ELF-1 (cell line): ENCODE data around the gene CS.
"Not testable (repeated sequence)": the region's sequence is repeated elsewhere in the genome, so short reads cannot be mapped to it uniquely, and the experiment has no call there.

ENCODE experiments used
- DNase-seq: peaks from one replicate; pipeline ENCODE4 v3.0.0-alpha.2; 2016; ENCODE audit warnings: low read depth, low spot score

Gene CS

GRCh38 chr12:56299853-56300643 is at the start of gene CS:
CS (minus strand) TSS chr12:56300330; CDS start chr12:56300201, 129 bp downstream.
- DNase-seq: peak; percentile 98

GRCh38 chr12:56348776-56349175 is 48.6 kb upstream of the CS start:
- DNase-seq: no peak

- DNase-seq: not testable (repeated sequence)
Measured at GRCh38 chr12:56347255-56347654, 47.1 kb upstream of the CS start.

GRCh38 chr12:56346675-56347074 is 46.5 kb upstream of the CS start:
- peak; percentile 53 for DNase-seq

GRCh38 chr12:56342290-56342689 is 42.2 kb upstream of the CS start:
- not testable (repeated sequence) for DNase-seq

GRCh38 chr12:56341616-56342015 is 41.5 kb upstream of the CS start:
- no peak for DNase-seq

GRCh38 chr12:56339158-56339422 is 39.0 kb upstream of the CS start:
- DNase-seq: no peak

GRCh38 chr12:56338308-56339157 is 38.4 kb upstream of the CS start, which contains the start of gene IL23A:
IL23A (plus strand) TSS chr12:56338884; CDS start chr12:56339045, 161 bp downstream.
- peak; percentile 65 for DNase-seq

GRCh38 chr12:56337753-56338251 is 37.7 kb upstream of the CS start:
- DNase-seq: no peak

GRCh38 chr12:56336361-56337167 is 36.4 kb upstream of the CS start:
- DNase-seq: peak; percentile 48

GRCh38 chr12:56335527-56335926 is 35.4 kb upstream of the CS start:
- DNase-seq: not testable (repeated sequence)

GRCh38 chr12:56334490-56334793 is 34.3 kb upstream of the CS start:
- DNase-seq: no peak

- peak; percentile 98 for DNase-seq
Measured at GRCh38 chr12:56333679-56334489, 33.8 kb upstream of the CS start, which contains the start of gene PAN2. PAN2 (minus strand) TSS chr12:56334000; CDS start chr12:56333094, 906 bp downstream.

GRCh38 chr12:56333197-56333678 is 33.1 kb upstream of the CS start:
- no peak for DNase-seq

GRCh38 chr12:56332512-56333196 is 32.5 kb upstream of the CS start:
- DNase-seq: no peak

- DNase-seq: no peak
Measured at GRCh38 chr12:56330936-56331490, 30.9 kb upstream of the CS start.

GRCh38 chr12:56326533-56326932 is 26.4 kb upstream of the CS start:
- DNase-seq: no peak

GRCh38 chr12:56326126-56326525 is 26.0 kb upstream of the CS start:
- no peak for DNase-seq

- DNase-seq: no peak
Measured at GRCh38 chr12:56324206-56324605, 24.1 kb upstream of the CS start.

- DNase-seq: not testable (repeated sequence)
Measured at GRCh38 chr12:56321610-56322009, 21.5 kb upstream of the CS start.
